ENCODE results near the gene CUBN.

The CUBN gene

DNA sequence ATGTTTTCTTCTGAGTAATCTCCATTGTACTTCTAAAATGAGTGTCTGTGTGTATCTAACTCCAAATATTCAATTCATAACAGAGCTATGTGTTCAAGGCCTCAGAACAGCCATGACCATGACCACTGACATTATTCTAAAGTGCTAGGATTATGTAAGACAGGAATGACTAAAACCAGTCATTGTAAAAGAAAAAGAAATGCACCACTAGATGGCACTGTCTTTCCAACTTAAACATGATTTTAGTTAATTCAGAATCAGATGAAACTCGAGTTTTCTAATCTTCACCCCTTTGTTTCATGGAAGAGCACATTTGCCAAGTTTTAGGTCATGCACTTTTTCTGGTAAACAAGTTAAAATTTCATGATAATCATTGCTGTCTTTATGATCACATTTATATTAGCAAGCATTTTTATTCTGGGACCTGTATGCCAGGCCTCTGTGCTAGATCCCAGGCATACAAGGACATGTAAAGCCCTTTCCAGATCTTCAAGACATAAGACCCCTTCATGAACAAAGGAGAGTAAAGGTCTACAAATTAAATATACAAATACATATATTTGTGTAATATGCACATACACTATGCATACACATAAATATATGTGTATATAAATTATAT, 286.2 kb downstream of the CUBN start:
- Histone ChIP-seq H3K36me3 (ENCODE audit: control insufficient read depth, insufficient read depth, low read length) (no peaks in the 10 kb centered on the region), H2AFZ (no peak overlapping the region), H3K9ac (no peak overlapping the region), H3K27ac (no peak overlapping the region), H3K9me3 (ENCODE audit: control insufficient read depth, low read length) (no peaks in the 10 kb centered on the region), H3K4me3 (ENCODE audit: low read depth, low read length) (no peak overlapping the region), H3K79me2 (no peaks in the 10 kb centered on the region), H3K27me3 (ENCODE audit: control insufficient read depth, insufficient read depth, low read length) (no peaks in the 10 kb centered on the region), H3K4me2 (ENCODE audit: low read length) (no peak overlapping the region), H3K4me1 (peaks cover 15% of the 10 kb centered on the region)
- TF ChIP-seq, protein P1, sequence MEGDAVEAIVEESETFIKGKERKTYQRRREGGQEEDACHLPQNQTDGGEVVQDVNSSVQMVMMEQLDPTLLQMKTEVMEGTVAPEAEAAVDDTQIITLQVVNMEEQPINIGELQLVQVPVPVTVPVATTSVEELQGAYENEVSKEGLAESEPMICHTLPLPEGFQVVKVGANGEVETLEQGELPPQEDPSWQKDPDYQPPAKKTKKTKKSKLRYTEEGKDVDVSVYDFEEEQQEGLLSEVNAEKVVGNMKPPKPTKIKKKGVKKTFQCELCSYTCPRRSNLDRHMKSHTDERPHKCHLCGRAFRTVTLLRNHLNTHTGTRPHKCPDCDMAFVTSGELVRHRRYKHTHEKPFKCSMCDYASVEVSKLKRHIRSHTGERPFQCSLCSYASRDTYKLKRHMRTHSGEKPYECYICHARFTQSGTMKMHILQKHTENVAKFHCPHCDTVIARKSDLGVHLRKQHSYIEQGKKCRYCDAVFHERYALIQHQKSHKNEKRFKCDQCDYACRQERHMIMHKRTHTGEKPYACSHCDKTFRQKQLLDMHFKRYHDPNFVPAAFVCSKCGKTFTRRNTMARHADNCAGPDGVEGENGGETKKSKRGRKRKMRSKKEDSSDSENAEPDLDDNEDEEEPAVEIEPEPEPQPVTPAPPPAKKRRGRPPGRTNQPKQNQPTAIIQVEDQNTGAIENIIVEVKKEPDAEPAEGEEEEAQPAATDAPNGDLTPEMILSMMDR (IDR thresholded peaks at IDR 0.05): peak; percentile 65

DNA sequence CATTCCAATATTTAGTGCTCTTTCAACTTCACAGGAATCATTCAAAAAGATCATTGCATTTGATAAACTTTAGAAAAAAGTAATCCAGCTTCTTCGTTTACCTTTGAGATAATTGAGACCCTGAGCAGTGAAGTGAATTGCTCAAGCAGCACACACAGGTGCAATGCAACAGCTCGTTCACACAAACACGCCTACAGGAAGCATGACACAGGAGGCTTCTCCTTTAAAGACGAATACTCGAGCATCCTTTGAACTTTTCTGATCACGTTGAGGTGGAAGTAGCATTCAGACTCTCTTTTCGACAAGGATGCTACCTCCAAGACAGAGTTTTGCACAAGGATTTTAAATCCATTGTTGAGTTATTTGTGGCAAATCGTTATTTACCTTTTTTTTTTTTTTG, 294.4 kb downstream of the CUBN start:
- Histone ChIP-seq H3K36me3 (ENCODE audit: control insufficient read depth, insufficient read depth, low read length) (no peaks in the 10 kb centered on the region), H3K9ac (no peak overlapping the region), H3K9me3 (ENCODE audit: control insufficient read depth, low read length) (no peaks in the 10 kb centered on the region), H3K4me3 (ENCODE audit: low read depth, low read length) (no peak overlapping the region), H2AFZ (no peak overlapping the region), H3K27me3 (ENCODE audit: control insufficient read depth, insufficient read depth, low read length) (no peaks in the 10 kb centered on the region), H3K4me2 (ENCODE audit: low read length) (no peak overlapping the region), H3K79me2 (no peaks in the 10 kb centered on the region), H3K4me1 (no peaks in the 10 kb centered on the region), H3K27ac (no peak overlapping the region)
- TF ChIP-seq, protein P1 (IDR thresholded peaks at IDR 0.05): no peak

DNA sequence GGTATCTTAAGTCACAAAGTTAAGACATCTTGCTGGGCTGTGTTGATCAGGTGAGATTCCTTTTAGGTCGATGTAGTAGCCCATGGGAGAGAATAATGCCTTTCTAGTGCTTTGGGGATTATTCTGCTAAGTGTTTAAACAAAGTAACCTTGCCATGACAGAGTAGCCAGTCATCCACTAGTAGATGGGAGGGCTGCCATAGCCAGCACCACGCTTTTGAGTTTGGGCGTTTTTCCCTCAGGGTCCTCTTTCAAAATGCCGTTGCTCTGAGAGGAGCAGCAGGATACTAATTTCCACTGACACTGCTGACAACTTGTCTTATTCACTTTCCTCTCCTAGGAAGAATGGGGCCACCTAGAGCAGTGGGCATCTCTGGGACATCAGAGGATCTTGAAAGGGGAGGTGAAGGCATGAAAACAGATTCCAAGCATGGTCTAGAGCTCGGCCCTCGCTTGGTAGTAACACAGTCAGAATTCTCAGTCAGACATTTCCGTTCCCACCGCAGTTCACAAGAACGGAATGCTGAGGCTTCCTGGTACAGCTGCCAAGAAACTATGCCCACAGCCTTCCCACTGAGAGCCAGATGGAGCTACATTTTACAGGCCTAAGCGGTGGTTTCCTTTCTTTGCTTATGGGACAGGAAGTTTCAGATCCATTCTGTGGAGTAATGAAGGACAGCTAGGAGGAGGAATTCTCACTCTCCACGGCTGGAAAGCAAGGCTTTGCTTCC, 297.1 kb downstream of the CUBN start:
- peak overlapping the region; percentile 50 for H2AFZ ChIP-seq
- no peaks in the 10 kb centered on the region for H3K9me3 ChIP-seq (ENCODE audit: control insufficient read depth, low read length)
- H3K36me3 ChIP-seq (ENCODE audit: control insufficient read depth, insufficient read depth, low read length): no peaks in the 10 kb centered on the region
- no peak overlapping the region for H3K4me3 ChIP-seq (ENCODE audit: low read depth, low read length)
- peak overlapping the region; percentile 40 for H3K27ac ChIP-seq
- H3K9ac ChIP-seq: no peak overlapping the region
- no peaks in the 10 kb centered on the region for H3K27me3 ChIP-seq (ENCODE audit: control insufficient read depth, insufficient read depth, low read length)
- H3K4me2 ChIP-seq (ENCODE audit: low read length): no peak overlapping the region
- TF ChIP-seq, protein P1 (IDR thresholded peaks at IDR 0.05): no peak
- no peaks in the 10 kb centered on the region for H3K79me2 ChIP-seq
- H3K4me1 ChIP-seq: no peaks in the 10 kb centered on the region

DNA sequence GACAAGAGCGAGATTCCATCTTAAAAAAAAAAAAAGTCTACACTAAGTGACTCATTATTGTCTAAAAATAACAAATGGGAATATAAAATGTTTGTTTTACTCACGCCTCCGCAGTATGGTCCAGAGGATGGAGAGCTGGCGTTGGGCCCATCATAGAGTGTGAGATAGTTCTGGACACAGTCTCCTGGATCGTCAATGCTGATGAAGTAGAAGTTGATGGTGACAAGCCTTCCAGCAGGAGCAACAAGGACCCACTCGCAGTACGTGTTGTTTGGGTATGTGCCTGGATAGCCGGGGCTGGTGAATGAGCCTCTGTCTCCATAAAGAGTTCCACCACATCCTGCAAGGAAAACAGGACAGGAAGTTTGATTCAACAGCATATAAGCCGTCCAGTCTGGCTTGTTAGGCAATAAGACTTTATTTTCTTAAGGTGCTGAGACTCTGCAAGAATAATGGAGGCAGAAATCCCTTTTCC, 300.9 kb downstream of the CUBN start:
- Histone ChIP-seq H3K9ac (no peak overlapping the region), H3K4me1 (no peaks in the 10 kb centered on the region), H3K27ac (no peak overlapping the region), H2AFZ (peak overlapping the region; percentile 35), H3K4me3 (ENCODE audit: low read depth, low read length) (no peak overlapping the region), H3K27me3 (ENCODE audit: control insufficient read depth, insufficient read depth, low read length) (no peaks in the 10 kb centered on the region), H3K36me3 (ENCODE audit: control insufficient read depth, insufficient read depth, low read length) (no peaks in the 10 kb centered on the region), H3K79me2 (no peaks in the 10 kb centered on the region), H3K4me2 (ENCODE audit: low read length) (no peak overlapping the region), H3K9me3 (ENCODE audit: control insufficient read depth, low read length) (no peaks in the 10 kb centered on the region)
- TF ChIP-seq, protein P1 (IDR thresholded peaks at IDR 0.05): no peak

Data from parathyroid adenoma (tissue), 2 donors.